ENCODE data around the gene MYO5B.

GRCh38 chr18:49874238-49874637 lies 320.7 kb downstream of the MYO5B start:
- TF ChIP-seq CTCF (IDR thresholded peaks at IDR 0.05 in 2 of 3, conservative IDR thresholded peaks at IDR 0.05 in 1 of 3; ENCODE audit: borderline replicate concordance in 1 of 3, insufficient read depth in 1 of 3, low read depth in 2 of 3, low read length in 2 of 3) = no peak
- TF ChIP-seq SP1 (IDR thresholded peaks at IDR 0.05; ENCODE audit: low read depth) = no peak
- TF ChIP-seq POLR2A (IDR thresholded peaks at IDR 0.05; ENCODE audit: borderline replicate concordance, extremely low read depth, insufficient read depth, insufficient read length) = no peak
- TF ChIP-seq EZH2 (IDR thresholded peaks at IDR 0.05) = no peak
- no peak for TF ChIP-seq MAX (IDR thresholded peaks at IDR 0.05)
- no peak for TF ChIP-seq REST (IDR thresholded peaks at IDR 0.05; ENCODE audit: low read depth)
- TF ChIP-seq CEBPB (IDR thresholded peaks at IDR 0.05; ENCODE audit: low read depth) = no peak
